Prostate gland (tissue), 2 donors: Measurements from ENCODE around the gene LACRT.

ENCODE experiments used
- POLR2A ChIP-seq: fragments of 450-650 bp; IDR thresholded peaks from one replicate; pipeline ENCODE4 v1.6.1; 2016; ENCODE audit warnings: antibody characterized with exemption, mild to moderate bottlenecking
- TF ChIP-seq, protein P1 (sequence below), 4 experiments: fragments of 200-600 bp in 2 of 4; fragments of 450-650 bp in 2 of 4; sonication (generic) in 2 of 4; IDR thresholded peaks; 1 replicate in 3 of 4; 2 replicates in 1 of 4; pipeline ENCODE4 v1.5.1; 2016 to 2019; ENCODE audit warnings: antibody characterized with exemption in 4 of 4, mild to moderate bottlenecking in 2 of 4, moderate library complexity in 2 of 4

DNA sequence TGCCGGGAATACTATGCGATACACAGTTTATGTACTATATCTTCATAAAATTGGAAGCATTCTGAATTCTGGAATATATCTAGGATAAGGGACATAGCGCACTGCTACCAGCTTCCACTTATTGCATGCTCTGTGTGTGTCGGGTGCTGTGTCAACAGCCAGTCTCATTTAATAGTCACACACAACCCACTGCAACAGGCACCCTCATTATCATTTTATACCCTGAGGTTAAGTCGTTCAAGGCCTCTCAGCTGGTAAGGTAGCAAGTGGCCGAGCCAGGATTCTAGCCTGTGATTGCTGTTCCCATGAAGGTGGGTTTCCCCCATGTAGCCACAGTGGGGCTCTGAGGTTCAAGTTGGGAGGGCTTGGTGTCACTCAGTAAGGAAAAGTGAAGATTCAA lies 53.3 kb downstream of the LACRT start:
- no peak for TF ChIP-seq POLR2A
- TF ChIP-seq, protein P1, sequence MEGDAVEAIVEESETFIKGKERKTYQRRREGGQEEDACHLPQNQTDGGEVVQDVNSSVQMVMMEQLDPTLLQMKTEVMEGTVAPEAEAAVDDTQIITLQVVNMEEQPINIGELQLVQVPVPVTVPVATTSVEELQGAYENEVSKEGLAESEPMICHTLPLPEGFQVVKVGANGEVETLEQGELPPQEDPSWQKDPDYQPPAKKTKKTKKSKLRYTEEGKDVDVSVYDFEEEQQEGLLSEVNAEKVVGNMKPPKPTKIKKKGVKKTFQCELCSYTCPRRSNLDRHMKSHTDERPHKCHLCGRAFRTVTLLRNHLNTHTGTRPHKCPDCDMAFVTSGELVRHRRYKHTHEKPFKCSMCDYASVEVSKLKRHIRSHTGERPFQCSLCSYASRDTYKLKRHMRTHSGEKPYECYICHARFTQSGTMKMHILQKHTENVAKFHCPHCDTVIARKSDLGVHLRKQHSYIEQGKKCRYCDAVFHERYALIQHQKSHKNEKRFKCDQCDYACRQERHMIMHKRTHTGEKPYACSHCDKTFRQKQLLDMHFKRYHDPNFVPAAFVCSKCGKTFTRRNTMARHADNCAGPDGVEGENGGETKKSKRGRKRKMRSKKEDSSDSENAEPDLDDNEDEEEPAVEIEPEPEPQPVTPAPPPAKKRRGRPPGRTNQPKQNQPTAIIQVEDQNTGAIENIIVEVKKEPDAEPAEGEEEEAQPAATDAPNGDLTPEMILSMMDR (IDR thresholded peaks at IDR 0.05): no peak
